HG02852 (cell line): ENCODE results near the gene ASIC3.

Experiments
- ATAC-seq: cut with Tn5 transposase; IDR thresholded peaks from one replicate; pipeline ENCODE4 v1.9.1; 2021; ENCODE audit warnings: mild to moderate bottlenecking, moderate library complexity; ENCODE audit not compliant: unreplicated experiment

The ASIC3 gene

GRCh38 chr7:151056666-151057505 lies 8.6 kb downstream of the ASIC3 start:
- no peak for ATAC-seq

GRCh38 chr7:151057506-151057988 lies 9.2 kb downstream of the ASIC3 start, which contains the start of gene CDK5:
CDK5 (minus strand) TSS chr7:151057897; CDS start chr7:151057848, 49 bp downstream.
- ATAC-seq: peak; percentile 9

GRCh38 chr7:151057989-151058780 lies 9.9 kb downstream of the ASIC3 start:
- peak; percentile 85 for ATAC-seq

- ATAC-seq: no peak
Measured at GRCh38 chr7:151058781-151059366, 10.5 kb downstream of the ASIC3 start.

DNA sequence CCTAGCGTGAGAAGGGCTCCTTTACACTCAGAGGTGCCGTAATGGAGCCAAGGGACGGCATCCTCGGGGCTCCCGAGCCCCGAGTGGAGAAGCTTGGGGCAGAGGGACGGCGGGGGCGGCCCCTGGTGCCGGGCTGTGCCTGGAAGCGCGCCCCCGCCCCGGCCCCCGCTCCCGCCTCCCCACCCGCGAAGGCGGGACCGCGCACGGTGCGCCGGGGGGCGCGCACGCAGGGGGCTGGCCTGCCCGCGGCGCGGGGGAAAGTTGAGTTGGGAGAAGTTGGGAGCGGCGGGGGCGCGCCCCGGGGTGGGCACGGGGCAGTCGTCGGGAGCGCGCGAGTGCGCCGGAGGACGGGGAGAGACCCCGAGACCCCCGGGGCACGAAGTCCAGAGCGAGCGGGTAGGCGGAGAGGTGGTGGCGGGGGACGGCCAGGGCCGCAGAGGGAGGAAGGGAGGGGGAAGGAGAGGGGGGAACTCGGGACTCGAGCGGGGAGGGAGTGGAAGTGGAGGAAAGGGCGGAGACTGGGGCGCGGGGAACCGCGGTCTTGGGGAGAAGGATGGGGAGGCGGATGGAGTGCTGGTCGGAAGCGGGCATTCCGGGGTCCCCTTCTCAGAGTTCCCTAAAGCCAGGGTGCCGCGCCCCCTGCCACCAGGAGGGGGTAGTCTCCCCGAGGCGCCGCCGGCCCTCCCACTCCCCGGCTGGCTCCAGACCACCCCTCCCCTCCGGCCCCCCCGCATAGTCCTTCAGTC lies 11.2 kb downstream of the ASIC3 start, which contains the start of gene SLC4A2:
TSS of gene SLC4A2 (plus strand) at position 223 of the 746 bp plus-strand sequence. CDS start 2,399 bp downstream, outside the sequence.
- ATAC-seq: peak; percentile 31

DNA sequence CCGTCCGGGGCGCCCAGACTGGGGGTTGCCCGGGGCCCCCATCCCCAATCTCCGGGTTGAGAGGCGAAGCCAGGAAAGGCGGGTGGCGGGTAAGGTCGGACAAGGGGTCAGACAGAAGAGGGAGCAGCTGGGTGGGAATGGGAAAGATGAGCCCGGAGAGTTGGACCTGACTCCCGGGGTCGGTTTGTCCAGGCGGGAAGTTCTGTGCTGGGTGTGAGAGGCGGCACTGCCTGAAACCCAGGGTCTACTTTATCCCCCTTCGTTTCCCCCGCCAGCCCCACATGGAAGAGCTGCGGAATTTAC lies 11.7 kb downstream of the ASIC3 start:
- ATAC-seq: no peak

DNA sequence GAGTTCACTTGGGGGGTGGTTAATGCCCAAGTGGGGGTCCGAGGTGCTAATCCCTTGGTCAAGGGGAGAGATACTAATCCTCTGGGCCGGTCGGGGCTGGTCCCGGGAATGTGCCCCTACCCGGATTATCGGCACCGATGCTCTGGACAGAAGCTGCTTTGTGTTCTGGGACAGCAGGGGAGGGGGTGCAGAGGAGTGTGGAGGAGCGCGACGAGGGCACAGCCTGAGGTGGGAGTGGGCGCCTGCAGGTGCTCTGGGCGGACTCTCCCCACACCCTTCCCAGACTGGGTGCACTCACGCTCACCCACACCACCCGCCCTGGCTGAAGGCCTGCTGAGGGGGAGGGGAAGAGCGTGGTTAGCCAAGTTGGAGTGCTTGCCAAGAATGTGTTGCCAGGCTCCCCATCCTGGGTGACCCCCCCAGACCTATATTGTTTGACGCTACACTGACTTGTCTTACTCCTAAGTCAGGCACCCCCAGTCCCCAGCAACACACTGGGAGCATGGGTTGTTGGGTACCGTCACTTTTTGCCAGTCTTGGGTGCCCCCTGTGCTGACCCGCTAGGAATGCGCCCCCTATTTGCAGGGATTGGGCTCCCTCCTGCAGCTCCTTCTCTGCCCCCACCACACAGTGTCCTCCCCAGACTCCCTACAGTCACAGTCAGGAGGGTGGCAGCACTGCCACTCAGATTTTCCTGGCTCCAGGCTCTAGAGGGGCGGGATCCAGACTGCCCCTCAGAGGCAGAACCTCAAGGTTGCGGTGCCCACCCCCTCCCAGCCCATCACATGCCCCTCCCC lies 12.3 kb downstream of the ASIC3 start:
- ATAC-seq: no peak

DNA sequence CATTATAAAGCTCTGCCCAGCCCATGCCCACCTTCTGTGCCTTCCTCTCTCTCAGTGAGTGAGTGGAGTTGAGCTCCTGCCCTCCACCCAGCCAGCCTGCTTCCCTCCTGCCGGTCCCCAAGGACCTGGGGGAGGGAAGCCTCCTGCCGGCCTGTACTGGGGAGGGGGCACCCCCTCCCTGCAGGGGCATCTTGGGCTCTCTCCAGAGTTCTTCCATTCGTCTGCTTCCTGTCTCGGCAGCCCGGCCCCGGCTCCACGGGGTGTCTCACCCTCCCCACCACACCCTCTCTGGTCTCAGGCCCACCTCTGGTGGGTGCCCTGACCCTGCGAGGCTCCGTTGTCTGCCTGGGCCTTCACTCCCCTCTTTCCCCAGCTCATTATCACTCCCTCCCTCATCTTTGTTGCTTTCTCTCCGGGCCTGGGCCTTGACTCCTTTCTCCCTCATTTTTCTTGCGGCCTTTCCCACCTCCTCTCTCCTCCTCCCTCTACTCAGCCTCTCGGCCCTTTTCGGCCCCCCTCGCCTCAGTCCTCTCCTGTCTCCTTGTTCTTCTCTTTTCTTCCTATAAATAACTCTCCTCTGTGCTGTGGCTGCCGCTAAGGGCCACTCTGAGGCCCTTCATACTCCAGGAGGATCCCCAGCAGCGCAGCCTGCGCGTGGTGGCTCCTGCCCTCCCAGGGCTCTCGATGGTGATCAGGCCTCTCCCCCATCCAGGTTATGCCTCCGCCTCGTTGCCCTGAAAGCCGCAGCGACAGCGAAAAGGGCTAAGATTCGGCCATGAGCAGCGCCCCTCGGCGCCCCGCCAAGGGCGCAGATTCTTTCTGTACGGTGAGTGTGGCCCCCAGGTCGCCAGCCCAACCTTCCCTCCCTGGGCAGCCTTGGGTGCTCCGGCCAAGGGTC lies 13.1 kb downstream of the ASIC3 start:
- no peak for ATAC-seq

DNA sequence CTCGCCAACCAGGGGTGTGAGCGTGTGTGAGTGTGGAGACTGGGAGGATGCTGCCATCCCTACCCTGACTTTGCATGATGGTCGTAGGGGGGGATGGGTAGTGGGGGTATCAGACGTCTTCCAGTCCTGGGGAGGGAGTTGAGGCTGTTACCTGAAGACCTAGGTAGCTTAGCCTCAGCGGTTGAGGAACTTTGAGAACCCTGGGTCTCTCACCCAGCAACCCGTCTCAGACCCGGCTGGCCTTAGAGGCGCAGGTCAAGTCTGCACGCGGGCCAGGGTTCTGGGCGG lies 13.7 kb downstream of the ASIC3 start:
- ATAC-seq: no peak

- no peak for ATAC-seq
Measured at GRCh38 chr7:151062399-151063211, 14.3 kb downstream of the ASIC3 start.

DNA sequence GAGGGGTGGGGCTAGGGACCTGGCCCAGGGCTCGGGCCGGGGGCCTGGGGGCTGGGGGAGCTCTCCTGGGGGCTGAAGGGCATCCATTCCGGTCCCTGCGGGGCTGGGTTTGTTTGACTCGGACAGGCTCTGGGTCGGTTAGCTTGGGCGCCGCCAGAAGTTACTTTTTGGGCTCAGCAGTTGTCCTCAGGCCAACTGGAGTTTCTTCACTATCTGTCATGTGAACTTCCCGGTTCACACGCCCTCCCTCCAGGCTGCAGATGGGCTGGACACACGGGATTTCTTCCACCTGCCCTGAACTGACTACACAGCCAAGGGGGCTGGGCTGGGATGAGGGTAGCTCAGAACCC lies 14.9 kb downstream of the ASIC3 start:
- ATAC-seq: no peak

GRCh38 chr7:151064454-151064853 lies 16.1 kb downstream of the ASIC3 start:
- no peak for ATAC-seq

DNA sequence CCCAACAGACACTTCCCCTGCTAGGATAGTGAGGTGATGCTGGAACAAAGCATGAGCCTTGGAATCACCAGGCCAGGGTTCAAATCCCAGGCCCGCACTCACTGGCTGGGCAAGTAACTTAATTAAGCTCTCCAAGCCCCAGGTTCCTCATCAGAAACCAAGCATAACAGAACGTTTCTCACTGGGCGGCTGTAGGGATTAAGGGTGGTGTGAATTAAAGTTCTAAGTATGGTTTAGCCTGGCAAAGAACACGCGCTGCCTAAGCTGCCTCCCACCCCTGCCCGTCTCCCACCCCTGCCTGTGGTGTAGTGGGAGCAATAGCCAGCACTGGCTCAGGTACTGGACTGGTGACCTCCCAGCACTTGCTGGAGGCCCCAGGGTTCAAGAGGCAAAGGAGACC lies 16.7 kb downstream of the ASIC3 start:
- no peak for ATAC-seq

DNA sequence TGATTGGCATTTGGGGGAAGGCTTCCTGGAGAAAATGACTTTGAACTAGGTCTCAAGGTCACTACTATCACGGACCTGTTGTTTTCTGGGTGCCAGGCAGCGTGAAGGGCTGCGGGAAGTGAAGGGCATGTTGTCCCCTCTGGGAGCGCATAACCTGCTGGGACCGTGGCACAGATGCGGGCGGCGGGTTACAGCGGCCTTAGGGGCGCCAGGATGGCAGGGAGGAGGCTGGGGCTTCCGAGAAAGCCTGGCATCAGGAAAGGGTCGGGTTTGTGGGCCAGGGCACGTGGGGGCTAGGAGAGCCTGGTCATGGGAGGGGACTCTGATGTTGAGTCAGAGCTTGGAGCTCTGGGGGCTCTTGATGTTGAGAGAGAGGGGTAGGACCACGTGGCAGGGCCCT lies 17.2 kb downstream of the ASIC3 start:
- ATAC-seq: no peak

GRCh38 chr7:151066273-151066974 lies 18.1 kb downstream of the ASIC3 start:
- no peak for ATAC-seq

DNA sequence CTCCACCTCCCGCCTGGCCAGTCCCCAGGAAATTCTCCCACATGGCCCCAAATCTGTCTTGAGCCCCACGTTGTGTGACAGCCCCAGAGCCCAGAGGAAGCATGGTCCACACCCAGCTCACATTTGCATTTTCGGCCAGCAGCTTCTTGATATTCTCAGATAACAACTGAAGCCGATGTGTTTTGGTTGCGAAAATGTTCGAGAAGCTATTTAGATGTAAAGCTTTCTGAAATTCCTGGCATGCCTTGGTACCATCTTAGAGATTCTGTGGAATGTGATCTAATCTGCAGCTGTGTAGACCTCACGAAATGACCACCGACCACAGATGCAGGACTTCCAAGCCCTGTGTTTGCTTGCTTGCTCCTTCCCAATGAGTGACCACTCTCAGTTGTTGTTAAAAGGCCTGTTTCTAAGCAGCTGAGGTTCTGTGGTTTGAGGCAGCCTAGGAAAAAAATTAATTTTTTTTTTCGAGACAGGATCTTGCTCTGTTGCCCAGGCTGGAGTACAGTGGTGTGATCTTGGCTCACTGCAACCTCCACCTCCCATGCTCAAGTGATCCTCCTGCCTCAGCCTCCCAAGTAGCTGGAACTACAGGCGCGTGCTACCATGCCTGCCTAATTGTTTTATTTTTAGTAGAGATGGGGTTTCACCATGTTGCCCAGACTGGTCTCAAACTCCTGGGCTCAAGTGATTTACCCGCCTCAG lies 19.9 kb downstream of the ASIC3 start:
- no peak for ATAC-seq

DNA sequence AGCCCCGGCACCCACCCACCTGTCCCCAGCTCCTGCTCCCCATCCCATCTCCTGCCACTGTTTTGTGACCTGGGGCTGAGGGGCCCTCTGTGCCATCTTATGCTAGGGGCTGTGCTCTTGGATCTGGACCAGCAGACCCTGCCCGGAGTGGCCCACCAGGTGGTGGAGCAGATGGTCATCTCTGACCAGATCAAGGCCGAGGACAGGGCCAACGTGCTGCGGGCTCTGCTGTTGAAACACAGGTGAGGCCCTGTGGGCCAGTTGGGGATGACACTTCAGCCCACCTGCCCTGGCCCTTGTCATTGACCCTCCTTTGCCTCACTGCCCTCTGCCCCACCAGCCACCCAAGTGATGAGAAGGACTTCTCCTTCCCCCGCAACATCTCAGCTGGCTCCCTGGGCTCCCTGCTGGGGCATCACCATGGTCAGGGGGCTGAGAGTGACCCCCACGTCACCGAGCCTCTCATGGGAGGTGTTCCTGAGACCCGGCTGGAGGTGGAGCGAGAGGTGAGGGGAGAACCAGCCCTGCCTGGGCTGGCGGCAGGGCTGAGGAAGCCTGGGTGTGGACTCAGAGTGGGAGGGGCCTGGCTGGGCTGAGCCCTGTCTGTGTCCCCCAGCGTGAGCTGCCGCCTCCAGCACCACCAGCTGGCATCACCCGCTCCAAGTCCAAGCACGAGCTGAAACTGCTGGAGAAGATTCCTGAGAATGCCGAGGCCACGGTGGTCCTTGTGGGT lies 21.7 kb downstream of the ASIC3 start:
- no peak for ATAC-seq
